ENCODE data around the gene ADAM10.
"Not testable (repeated sequence)": the region's sequence is repeated elsewhere in the genome, so short reads cannot be mapped to it uniquely, and the experiment has no call there.

ADAM10 gene

DNA sequence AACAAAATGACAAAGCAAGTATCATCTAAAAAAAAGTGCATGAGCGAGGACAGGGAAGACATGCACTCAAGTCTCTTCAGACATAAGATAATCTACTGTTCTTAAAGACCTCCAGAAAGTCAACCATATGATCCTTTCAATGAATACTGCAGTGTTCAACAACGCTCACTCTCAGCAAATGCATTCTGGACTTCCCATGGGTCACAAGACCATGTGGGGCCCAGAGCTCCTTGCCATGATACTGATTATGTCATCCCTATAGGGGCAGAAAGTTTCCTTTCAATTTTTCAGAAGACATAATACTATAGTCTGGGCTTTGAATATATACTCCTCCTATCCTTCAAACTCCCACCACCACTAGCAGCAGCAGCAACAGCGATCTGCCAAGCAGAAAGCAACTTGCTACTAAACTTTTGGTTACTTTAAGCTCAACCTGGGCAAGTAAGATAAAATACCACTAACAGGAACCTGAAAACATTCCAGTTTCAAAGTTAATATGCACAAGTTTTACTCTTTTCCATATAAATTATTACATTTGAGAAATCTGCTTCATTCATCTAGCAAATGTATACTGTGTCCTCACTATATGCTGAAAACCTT is 143.5 kb downstream of the ADAM10 start:
- H2BK5ac ChIP-seq (ENCODE audit: low read length) = no peak overlapping the region
- H3K79me1 ChIP-seq (ENCODE audit: low read depth, low read length) = no peaks in the 10 kb centered on the region
- H3K4me1 ChIP-seq (ENCODE audit: control insufficient read depth in 2 of 2, insufficient read depth in 1 of 2, low read depth in 1 of 2, low read length in 2 of 2) = peaks cover 0 to 1% of the 10 kb centered on the region in 2 donors
- WGBS, 2 donors (ENCODE audit: extremely low coverage in 2 of 2, insufficient read length in 2 of 2, insufficient replicate concordance in 1 of 2) = no CpG with 5 or more reads among the region's 3 CpGs
- H3K27ac ChIP-seq (replicated peaks; ENCODE audit: low read length) = no peak overlapping the region
- peaks cover 8 to 75% of the 10 kb centered on the region in 2 donors for H3K36me3 ChIP-seq (replicated peaks in 1 of 2; ENCODE audit: control insufficient read depth in 2 of 2, insufficient read depth in 2 of 2, low read length in 2 of 2)
- H3K27me3 ChIP-seq (ENCODE audit: control insufficient read depth in 3 of 3, insufficient read depth in 3 of 3, low read depth in 1 of 3, low read length in 3 of 3) = no peaks in the 10 kb centered on the region
- no peak for DNase-seq (ENCODE audit: low spot score)
- H3K18ac ChIP-seq (ENCODE audit: low read length) = no peak overlapping the region
- no peak overlapping the region for H3K23ac ChIP-seq (ENCODE audit: low read depth, low read length, poor library complexity)
- H3K14ac ChIP-seq (ENCODE audit: low read length) = no peak overlapping the region
- no peak overlapping the region for H3K4me3 ChIP-seq (ENCODE audit: low read length in 2 of 2)
- H3K9ac ChIP-seq (ENCODE audit: low read depth, low read length, poor library complexity) = no peak overlapping the region
- no peak overlapping the region for H2BK12ac ChIP-seq (ENCODE audit: low read length)
- no peak overlapping the region for H2BK120ac ChIP-seq (ENCODE audit: low read depth, low read length)
- no peak overlapping the region for H2AK5ac ChIP-seq (ENCODE audit: low read depth, low read length)
- H4K91ac ChIP-seq (ENCODE audit: low read depth, low read length, poor library complexity) = no peak overlapping the region
- no peak overlapping the region for H2BK15ac ChIP-seq (ENCODE audit: low read length)
- H3K4me2 ChIP-seq (ENCODE audit: insufficient read depth, low read length, poor library complexity, severe bottlenecking) = no peak overlapping the region
- no peak overlapping the region for H3K4ac ChIP-seq (ENCODE audit: low read length)
- no peak overlapping the region for H4K8ac ChIP-seq (ENCODE audit: low read depth, low read length)
- H2AFZ ChIP-seq (ENCODE audit: low read length) = no peak overlapping the region
- no peaks in the 10 kb centered on the region for H3K9me3 ChIP-seq (replicated peaks in 1 of 2; ENCODE audit: control insufficient read depth in 2 of 2, insufficient read depth in 1 of 2, low read depth in 1 of 2, low read length in 2 of 2)

DNA sequence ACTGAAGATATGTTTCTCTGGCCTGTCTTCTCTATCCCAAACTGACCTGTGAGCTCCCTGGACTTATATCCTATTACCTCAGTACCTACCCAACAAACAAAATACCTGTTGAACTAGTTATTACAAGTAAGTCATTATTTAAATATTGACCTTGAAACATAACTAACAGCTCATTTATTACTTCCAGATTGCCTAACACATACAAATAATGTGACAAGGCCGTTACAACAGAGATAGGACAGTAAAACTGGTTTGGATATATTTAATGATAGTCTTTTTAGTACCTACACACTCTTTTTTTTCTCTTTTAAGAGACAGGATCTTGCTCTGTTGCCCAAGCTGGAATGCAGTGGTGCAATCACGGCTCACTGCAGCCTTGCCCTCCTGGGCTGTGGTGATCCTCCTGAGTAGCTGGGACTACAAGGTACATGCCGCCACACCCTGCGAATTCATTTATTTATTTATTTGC is 145.0 kb downstream of the ADAM10 start:
- Histone ChIP-seq H3K4me1 (ENCODE audit: control insufficient read depth in 2 of 2, insufficient read depth in 1 of 2, low read depth in 1 of 2, low read length in 2 of 2) (peaks cover 0 to 1% of the 10 kb centered on the region in 2 donors), H3K27me3 (ENCODE audit: control insufficient read depth in 3 of 3, insufficient read depth in 3 of 3, low read depth in 1 of 3, low read length in 3 of 3) (no peaks in the 10 kb centered on the region), H3K4me3 (ENCODE audit: low read length in 2 of 2) (no peak overlapping the region), H3K4me2 (ENCODE audit: insufficient read depth, low read length, poor library complexity, severe bottlenecking) (no peak overlapping the region), H3K14ac (ENCODE audit: low read length) (no peak overlapping the region), H3K4ac (ENCODE audit: low read length) (no peak overlapping the region), H3K9me3 (replicated peaks in 1 of 2; ENCODE audit: control insufficient read depth in 2 of 2, insufficient read depth in 1 of 2, low read depth in 1 of 2, low read length in 2 of 2) (no peaks in the 10 kb centered on the region), H3K9ac (ENCODE audit: low read depth, low read length, poor library complexity) (no peak overlapping the region), H2BK12ac (ENCODE audit: low read length) (no peak overlapping the region), H3K23ac (ENCODE audit: low read depth, low read length, poor library complexity) (no peak overlapping the region), H2BK15ac (ENCODE audit: low read length) (no peak overlapping the region), H3K27ac (replicated peaks; ENCODE audit: low read length) (no peak overlapping the region), H2AK5ac (ENCODE audit: low read depth, low read length) (no peak overlapping the region), H3K36me3 (replicated peaks in 1 of 2; ENCODE audit: control insufficient read depth in 2 of 2, insufficient read depth in 2 of 2, low read length in 2 of 2) (peaks cover 8 to 72% of the 10 kb centered on the region in 2 donors), H2BK5ac (ENCODE audit: low read length) (no peak overlapping the region), H3K79me1 (ENCODE audit: low read depth, low read length) (no peaks in the 10 kb centered on the region), H4K8ac (ENCODE audit: low read depth, low read length) (no peak overlapping the region), H2BK120ac (ENCODE audit: low read depth, low read length) (no peak overlapping the region), H4K91ac (ENCODE audit: low read depth, low read length, poor library complexity) (no peak overlapping the region), H2AFZ (ENCODE audit: low read length) (no peak overlapping the region), H3K18ac (ENCODE audit: low read length) (no peak overlapping the region)
- DNase-seq (ENCODE audit: low spot score) = no peak
- no CpG with 5 or more reads among the region's 4 CpGs for WGBS, 2 donors (ENCODE audit: extremely low coverage in 2 of 2, insufficient read length in 2 of 2, insufficient replicate concordance in 1 of 2)

- not testable (repeated sequence) for H3K4me1 ChIP-seq (ENCODE audit: control insufficient read depth in 2 of 2, insufficient read depth in 1 of 2, low read depth in 1 of 2, low read length in 2 of 2); H2BK5ac ChIP-seq (ENCODE audit: low read length); H3K27me3 ChIP-seq (ENCODE audit: control insufficient read depth in 3 of 3, insufficient read depth in 3 of 3, low read depth in 1 of 3, low read length in 3 of 3); H3K14ac ChIP-seq (ENCODE audit: low read length); H4K91ac ChIP-seq (ENCODE audit: low read depth, low read length, poor library complexity); H2BK120ac ChIP-seq (ENCODE audit: low read depth, low read length); H3K18ac ChIP-seq (ENCODE audit: low read length); H2BK12ac ChIP-seq (ENCODE audit: low read length); H3K4me2 ChIP-seq (ENCODE audit: insufficient read depth, low read length, poor library complexity, severe bottlenecking); H2BK15ac ChIP-seq (ENCODE audit: low read length); H3K9ac ChIP-seq (ENCODE audit: low read depth, low read length, poor library complexity); H3K4ac ChIP-seq (ENCODE audit: low read length); H3K4me3 ChIP-seq (ENCODE audit: low read length in 2 of 2); H2AK5ac ChIP-seq (ENCODE audit: low read depth, low read length); H4K8ac ChIP-seq (ENCODE audit: low read depth, low read length); H3K23ac ChIP-seq (ENCODE audit: low read depth, low read length, poor library complexity); H2AFZ ChIP-seq (ENCODE audit: low read length); H3K9me3 ChIP-seq (replicated peaks in 1 of 2; ENCODE audit: control insufficient read depth in 2 of 2, insufficient read depth in 1 of 2, low read depth in 1 of 2, low read length in 2 of 2); H3K27ac ChIP-seq (replicated peaks; ENCODE audit: low read length); H3K79me1 ChIP-seq (ENCODE audit: low read depth, low read length); DNase-seq (ENCODE audit: low spot score)
- H3K36me3 ChIP-seq (replicated peaks in 1 of 2; ENCODE audit: control insufficient read depth in 2 of 2, insufficient read depth in 2 of 2, low read length in 2 of 2) = peaks cover 8 to 71% of the 10 kb centered on the region in 2 donors
- WGBS, 2 donors (ENCODE audit: extremely low coverage in 2 of 2, insufficient read length in 2 of 2, insufficient replicate concordance in 1 of 2) = no CpG with 5 or more reads among the region's 8 CpGs
Measured at GRCh38 chr15:58603927-58604326, 145.6 kb downstream of the ADAM10 start.

GRCh38 chr15:58602823-58603222 is 146.7 kb downstream of the ADAM10 start:
- Histone ChIP-seq H3K36me3 (replicated peaks in 1 of 2; ENCODE audit: control insufficient read depth in 2 of 2, insufficient read depth in 2 of 2, low read length in 2 of 2) (peaks cover 8 to 66% of the 10 kb centered on the region in 2 donors), H3K23ac (ENCODE audit: low read depth, low read length, poor library complexity) (no peak overlapping the region), H3K27me3 (ENCODE audit: control insufficient read depth in 3 of 3, insufficient read depth in 3 of 3, low read depth in 1 of 3, low read length in 3 of 3) (no peaks in the 10 kb centered on the region), H3K18ac (ENCODE audit: low read length) (no peak overlapping the region), H3K4me3 (ENCODE audit: low read length in 2 of 2) (no peak overlapping the region), H3K9ac (ENCODE audit: low read depth, low read length, poor library complexity) (no peak overlapping the region), H2BK5ac (ENCODE audit: low read length) (no peak overlapping the region), H3K79me1 (ENCODE audit: low read depth, low read length) (no peaks in the 10 kb centered on the region), H4K8ac (ENCODE audit: low read depth, low read length) (no peak overlapping the region), H2AFZ (ENCODE audit: low read length) (no peak overlapping the region), H2BK15ac (ENCODE audit: low read length) (no peak overlapping the region), H3K4me1 (ENCODE audit: control insufficient read depth in 2 of 2, insufficient read depth in 1 of 2, low read depth in 1 of 2, low read length in 2 of 2) (peaks cover 0 to 1% of the 10 kb centered on the region in 2 donors), H4K91ac (ENCODE audit: low read depth, low read length, poor library complexity) (no peak overlapping the region), H2BK120ac (ENCODE audit: low read depth, low read length) (no peak overlapping the region), H3K4me2 (ENCODE audit: insufficient read depth, low read length, poor library complexity, severe bottlenecking) (no peak overlapping the region), H2AK5ac (ENCODE audit: low read depth, low read length) (no peak overlapping the region), H2BK12ac (ENCODE audit: low read length) (no peak overlapping the region), H3K4ac (ENCODE audit: low read length) (no peak overlapping the region), H3K9me3 (replicated peaks in 1 of 2; ENCODE audit: control insufficient read depth in 2 of 2, insufficient read depth in 1 of 2, low read depth in 1 of 2, low read length in 2 of 2) (no peaks in the 10 kb centered on the region), H3K14ac (ENCODE audit: low read length) (no peak overlapping the region), H3K27ac (replicated peaks; ENCODE audit: low read length) (no peak overlapping the region)
- no CpG with 5 or more reads among the region's 2 CpGs for WGBS, 2 donors (ENCODE audit: extremely low coverage in 2 of 2, insufficient read length in 2 of 2, insufficient replicate concordance in 1 of 2)
- DNase-seq (ENCODE audit: low spot score) = no peak
